CD4-positive, alpha-beta T cell treated with Interleukin-2 at 100 ng/mL for 4 hours (primary cell): ENCODE data around the gene DMD.

Source experiments
- DNase-seq: peaks from one replicate; pipeline ENCODE4 v3.0.0-alpha.2; 2020; ENCODE audit warnings: low spot score

Gene DMD

DNA sequence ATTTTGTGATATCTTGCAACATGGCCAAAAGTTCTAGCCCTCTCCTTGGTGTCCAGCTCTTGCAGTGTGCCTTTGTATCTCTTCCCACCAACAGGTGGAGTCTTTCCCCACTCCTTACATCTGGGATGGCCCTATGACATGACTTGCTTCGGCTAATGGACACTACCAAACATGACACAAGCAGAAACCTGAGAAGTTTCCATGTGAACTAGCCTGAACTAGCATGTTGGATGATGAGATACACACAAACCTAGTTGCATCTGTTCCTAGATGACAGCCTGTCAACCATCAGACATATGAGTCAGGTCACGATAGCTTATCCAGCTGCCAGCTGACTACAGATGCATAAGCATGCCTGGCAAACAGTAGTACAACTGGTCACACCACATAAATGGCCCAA, 1932.0 kb downstream of the DMD start:
- no peak for DNase-seq

GRCh38 chrX:31272472-31272775, 1938.9 kb downstream of the DMD start:
- no peak for DNase-seq

DNA sequence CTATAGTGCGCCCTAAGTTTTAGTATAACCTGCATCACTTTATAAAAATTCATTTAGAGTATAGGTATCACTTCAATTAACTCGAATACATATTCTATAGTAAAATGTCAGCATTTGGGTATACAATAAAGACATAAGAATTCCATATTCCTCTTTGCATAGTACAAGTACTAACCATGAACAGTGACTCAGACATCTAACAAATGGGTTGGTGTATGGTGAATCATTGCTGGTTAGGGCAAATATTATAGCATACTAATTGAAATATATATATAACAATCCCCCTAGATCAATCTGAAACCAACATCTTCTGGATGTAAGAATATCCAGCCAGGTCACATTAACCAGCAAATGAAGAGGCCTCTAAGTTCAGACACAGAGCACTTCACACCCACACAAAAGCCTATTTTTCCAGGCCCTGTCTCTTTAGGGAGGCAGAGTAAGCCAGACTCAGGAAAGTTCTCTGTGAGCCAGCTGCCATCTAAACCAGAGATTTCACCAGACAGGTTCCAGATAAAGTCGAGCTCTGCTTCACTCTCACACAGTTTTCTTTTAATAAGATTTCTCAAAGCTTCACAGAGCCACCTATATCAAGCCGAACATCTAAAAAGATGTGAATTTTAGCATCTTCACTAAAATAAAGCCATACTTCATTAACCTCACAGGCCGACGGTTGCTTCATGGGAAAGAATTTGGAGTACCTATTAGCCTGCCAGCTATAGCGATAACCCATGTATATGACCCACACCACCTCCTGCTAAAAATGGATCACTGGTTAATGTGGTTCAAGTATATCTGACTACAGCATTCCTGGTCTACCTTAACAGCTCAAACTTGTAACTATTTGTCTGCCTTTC, 1939.5 kb downstream of the DMD start:
- DNase-seq: no peak

GRCh38 chrX:31269914-31270313, 1941.4 kb downstream of the DMD start:
- no peak for DNase-seq

DNA sequence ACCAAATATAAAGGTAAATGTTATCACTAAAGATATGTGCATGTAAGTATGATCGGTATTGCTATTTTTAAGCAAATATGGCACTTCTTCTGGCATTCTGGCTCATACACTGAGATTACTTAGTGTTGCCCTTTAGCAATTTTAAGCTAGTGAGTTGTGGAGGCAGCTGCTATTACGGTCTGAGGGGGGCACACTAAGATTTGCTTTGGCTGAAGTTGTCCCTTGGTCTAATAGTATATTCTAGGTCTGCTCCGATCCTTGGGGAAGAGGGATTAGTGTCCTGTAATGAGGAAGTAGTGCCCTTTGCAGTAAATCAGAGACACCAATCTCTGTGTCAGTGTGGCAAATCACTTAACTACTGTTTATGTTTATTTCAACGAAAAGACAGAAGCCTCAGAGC, 1943.0 kb downstream of the DMD start:
- DNase-seq: no peak

DNA sequence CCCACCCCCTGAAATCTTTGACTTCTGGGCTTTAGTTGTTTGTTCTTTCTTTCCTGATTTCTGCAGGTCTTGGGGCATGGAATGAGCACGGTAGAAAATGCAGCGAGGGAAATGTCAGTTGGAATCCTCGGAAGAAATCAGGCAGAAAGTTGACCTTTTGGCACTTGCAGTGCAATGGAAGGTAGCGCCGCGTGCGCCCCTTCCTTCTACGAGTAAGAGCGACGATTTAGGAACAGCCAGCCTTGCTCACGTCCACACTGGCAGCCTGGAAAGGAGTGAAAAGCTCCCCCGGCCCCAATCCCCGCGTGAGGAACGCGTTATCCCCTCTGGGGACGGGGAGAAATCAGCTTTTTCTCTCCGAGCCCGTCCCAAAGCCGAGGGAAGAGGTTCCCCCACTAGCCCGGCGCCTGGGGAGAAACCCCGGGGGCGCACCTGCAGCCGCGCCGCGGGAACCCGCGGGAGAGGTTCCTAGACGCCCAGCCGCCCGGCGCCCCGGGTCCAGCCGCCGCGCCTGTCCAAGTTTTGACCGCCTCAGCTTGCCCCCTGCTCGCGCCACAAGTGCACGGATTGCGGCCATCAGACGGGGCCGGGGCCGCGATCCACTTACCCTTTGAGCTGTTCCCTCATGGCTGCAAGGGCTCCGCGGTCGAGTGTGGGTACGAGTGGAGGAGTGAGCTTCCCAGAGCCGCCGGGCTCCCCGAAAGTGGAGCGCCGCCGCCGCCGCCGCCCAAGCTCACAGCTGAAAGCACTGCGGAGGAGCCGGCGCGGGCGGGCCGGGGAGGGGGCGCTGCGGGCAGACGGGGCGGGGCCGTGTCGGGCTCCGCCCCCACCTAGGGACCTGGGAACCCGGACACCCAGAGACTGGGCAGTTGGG, 1944.9 kb downstream of the DMD start:
- DNase-seq: no peak

DNA sequence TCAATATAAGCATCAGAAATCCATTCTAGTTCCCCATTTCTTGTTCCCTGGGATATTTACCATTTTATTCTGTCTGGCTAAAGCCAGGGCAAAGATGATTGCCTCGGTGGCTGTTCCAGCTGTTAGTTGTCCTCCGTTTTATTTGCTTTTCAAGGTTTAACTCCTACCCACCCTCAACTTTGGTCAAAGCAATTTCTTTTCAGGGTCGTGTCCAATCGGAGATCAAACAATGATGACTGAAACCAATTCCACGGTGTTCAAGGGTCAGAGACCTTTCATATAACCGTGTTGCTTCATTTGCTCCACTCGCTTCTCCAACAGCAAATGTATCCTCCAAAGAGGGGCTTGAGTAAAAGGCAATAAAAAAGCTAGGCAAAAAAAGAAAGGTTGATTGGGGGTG, 1946.0 kb downstream of the DMD start:
- no peak for DNase-seq

GRCh38 chrX:31260351-31260750, 1951.0 kb downstream of the DMD start:
- no peak for DNase-seq

GRCh38 chrX:31258166-31258565, 1953.2 kb downstream of the DMD start:
- DNase-seq: no peak

DNA sequence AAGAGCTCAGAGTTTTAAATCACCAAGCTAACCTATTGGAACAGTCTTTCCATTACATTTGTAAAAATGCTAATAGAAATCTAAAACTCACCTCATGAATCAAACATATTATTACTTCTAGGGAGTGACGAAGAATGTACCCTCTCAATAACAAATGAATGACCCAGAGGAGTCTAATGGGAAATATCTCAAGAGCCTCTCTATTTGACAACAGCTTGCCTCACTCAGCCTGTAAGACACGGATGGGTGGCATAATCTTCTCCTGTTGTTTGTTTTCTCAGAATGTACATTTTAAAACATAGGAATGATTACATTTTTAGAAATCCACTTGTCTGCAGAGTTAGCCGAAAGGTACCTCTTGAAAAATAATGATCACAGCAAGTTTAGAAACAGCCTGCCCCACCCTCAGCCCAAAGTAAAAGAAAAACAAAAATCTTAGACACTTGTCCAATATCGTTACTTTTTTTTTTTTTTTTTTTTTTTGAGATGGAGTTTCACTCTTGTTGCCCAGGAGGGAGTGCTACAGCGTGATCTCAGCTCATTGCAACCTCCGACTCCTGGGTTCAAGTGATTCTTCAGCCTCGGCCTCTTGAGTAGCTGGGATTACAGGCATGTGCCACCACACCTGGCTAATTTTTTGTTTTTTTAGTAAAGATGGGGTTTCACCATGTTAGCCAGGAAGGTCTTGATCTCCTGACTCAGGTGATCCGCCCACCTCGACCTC, 1955.9 kb downstream of the DMD start:
- DNase-seq: no peak

- no peak for DNase-seq
Measured at GRCh38 chrX:31252133-31252532, 1959.2 kb downstream of the DMD start.

- DNase-seq: no peak
Measured at GRCh38 chrX:31251336-31251735, 1960.0 kb downstream of the DMD start.

- DNase-seq: no peak
Measured at GRCh38 chrX:31245714-31246113, 1965.6 kb downstream of the DMD start.

GRCh38 chrX:31243804-31244203, 1967.5 kb downstream of the DMD start:
- no peak for DNase-seq

DNA sequence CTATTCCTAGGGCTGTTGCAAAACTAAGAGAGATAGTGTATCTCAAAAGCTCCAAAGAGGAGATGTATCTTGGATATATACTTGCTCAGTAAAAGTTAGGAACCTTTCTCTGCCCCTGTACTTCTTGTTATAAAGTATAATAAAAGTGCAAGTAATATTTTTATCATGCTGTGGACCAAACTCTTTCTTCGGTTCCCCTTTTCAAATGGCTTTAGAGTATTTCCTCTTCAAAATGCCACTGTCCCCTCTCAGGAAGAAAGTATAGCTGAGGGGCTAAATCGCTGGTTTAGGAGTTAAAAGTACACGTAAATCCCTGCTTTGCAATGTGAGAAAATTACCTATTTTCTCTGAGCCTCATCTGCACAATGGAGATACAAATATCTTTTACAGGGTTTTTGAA, 1970.4 kb downstream of the DMD start:
- no peak for DNase-seq

DNA sequence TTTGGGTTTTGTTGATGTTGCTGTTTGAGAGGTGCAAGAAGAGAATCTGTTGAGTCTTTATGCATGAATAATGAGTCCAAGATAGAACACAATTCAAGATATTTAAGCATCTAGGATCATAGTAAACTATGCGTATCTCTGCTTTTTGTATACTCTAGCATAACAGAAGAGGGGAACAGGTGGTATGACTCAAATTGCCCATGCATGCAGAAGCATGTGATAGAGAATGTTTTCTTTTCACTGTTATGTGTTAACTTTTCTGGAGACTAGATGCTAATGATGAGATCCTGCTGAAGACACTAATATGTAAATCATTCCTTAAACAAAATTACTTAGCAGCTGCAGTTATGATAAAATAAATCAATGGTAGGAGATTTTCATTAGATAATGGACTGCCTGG, 1974.2 kb downstream of the DMD start:
- DNase-seq: no peak

- no peak for DNase-seq
Measured at GRCh38 chrX:31236231-31236630, 1975.1 kb downstream of the DMD start.

DNA sequence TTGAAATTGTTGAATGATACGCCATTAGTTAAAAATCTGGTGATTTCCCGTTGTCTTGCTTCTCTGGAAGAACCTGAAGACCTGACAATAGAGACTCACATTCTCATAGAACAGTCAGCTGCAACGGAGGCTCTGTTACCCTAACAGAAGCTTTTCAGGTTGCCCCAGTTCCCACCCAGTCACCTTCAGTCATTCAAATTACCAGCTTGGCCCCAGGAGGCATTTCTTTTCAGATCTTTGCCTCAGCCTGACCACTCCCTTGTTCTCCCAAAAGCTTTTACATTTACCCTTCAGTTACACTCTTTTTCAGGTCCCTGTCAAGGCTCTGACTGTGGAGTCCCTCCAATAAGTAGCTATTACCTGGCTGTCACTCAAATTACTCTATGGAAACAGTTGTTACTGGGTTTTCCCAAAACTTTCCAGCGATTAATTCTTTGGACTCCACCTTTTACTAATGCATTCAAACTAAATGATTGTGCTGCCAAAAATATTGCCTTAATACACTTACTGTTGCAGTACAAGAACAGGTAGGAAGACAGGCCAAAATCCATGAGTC, 1977.3 kb downstream of the DMD start:
- DNase-seq: no peak

- no peak for DNase-seq
Measured at GRCh38 chrX:31232506-31232905, 1978.8 kb downstream of the DMD start.

GRCh38 chrX:31228909-31229308, 1982.4 kb downstream of the DMD start:
- no peak for DNase-seq

DNA sequence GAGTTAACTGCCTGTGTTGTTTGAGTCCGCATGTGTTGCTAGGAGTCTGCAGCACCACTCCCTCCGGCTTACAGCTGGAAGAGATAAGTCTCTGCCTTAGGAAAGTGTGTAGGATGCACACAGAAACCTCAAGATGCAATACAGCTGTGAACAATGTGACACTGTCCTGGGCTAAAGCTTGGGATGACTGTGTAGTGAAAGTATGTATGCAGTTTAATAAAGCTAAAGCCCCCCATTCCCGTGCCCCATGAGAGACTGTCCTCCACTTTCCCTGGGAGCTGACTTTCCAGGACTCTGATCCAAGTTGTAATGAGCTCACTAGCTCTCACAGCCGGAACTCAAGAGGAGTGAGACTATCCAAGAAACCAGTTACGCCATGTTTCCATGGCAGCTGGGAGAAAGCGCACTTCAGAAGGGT, 1982.9 kb downstream of the DMD start:
- DNase-seq: no peak

GRCh38 chrX:31227250-31227649, 1984.1 kb downstream of the DMD start:
- no peak for DNase-seq
